ENCODE results near the gene WFDC8. TPM values are rescaled to one million over a fixed set of nuclear protein-coding genes. Genes with fewer than 3 reads are reported as not detected.
"Not testable (repeated sequence)": the region's sequence is repeated elsewhere in the genome, so short reads cannot be mapped to it uniquely, and the experiment has no call there.

Gene WFDC8
- not detected in 2 replicates for total RNA-seq (2014; rRNA removed; shearing (Covaris generic))

- DNase-seq (ENCODE audit: low spot score): no peak
Measured at GRCh38 chr20:45579184-45579583, at the start of gene WFDC8. TSS of gene WFDC8 (minus strand) at chr20:45579284. CDS start at chr20:45579247, 37 bp downstream.

GRCh38 chr20:45626540-45626939 is 47.5 kb upstream of the WFDC8 start:
- DNase-seq (ENCODE audit: low spot score): no peak

- peak; percentile 93 for DNase-seq (ENCODE audit: low spot score)
Measured at GRCh38 chr20:45621593-45621992, 42.5 kb upstream of the WFDC8 start.

GRCh38 chr20:45617591-45617990 is 38.5 kb upstream of the WFDC8 start:
- no peak for DNase-seq (ENCODE audit: low spot score)

GRCh38 chr20:45612314-45612713 is 33.2 kb upstream of the WFDC8 start:
- DNase-seq (ENCODE audit: low spot score): peak; percentile 21

- DNase-seq (ENCODE audit: low spot score): peak; percentile 37
Measured at GRCh38 chr20:45611054-45611453, 32.0 kb upstream of the WFDC8 start.

- no peak for DNase-seq (ENCODE audit: low spot score)
Measured at GRCh38 chr20:45607810-45608209, 28.7 kb upstream of the WFDC8 start.

GRCh38 chr20:45595235-45595634 is 16.2 kb upstream of the WFDC8 start:
- no peak for DNase-seq (ENCODE audit: low spot score)

GRCh38 chr20:45593498-45593897 is 14.4 kb upstream of the WFDC8 start:
- no peak for DNase-seq (ENCODE audit: low spot score)

- peak; percentile 95 for DNase-seq (ENCODE audit: low spot score)
Measured at GRCh38 chr20:45592574-45593189, 13.6 kb upstream of the WFDC8 start.

GRCh38 chr20:45589725-45590124 is 10.6 kb upstream of the WFDC8 start:
- no peak for DNase-seq (ENCODE audit: low spot score)

GRCh38 chr20:45588800-45589199 is 9.7 kb upstream of the WFDC8 start:
- DNase-seq (ENCODE audit: low spot score): no peak

GRCh38 chr20:45585986-45586385 is 6.9 kb upstream of the WFDC8 start:
- DNase-seq (ENCODE audit: low spot score): not testable (repeated sequence)

- DNase-seq (ENCODE audit: low spot score): not testable (repeated sequence)
Measured at GRCh38 chr20:45584294-45584693, 5.2 kb upstream of the WFDC8 start.

- DNase-seq (ENCODE audit: low spot score): no peak
Measured at GRCh38 chr20:45583502-45583901, 4.4 kb upstream of the WFDC8 start.

- DNase-seq (ENCODE audit: low spot score): no peak
Measured at GRCh38 chr20:45581702-45582101, 2.6 kb upstream of the WFDC8 start.

GRCh38 chr20:45578231-45578630 is 853 bp downstream of the WFDC8 start:
- no peak for DNase-seq (ENCODE audit: low spot score)

- no peak for DNase-seq (ENCODE audit: low spot score)
Measured at GRCh38 chr20:45576995-45577394, 2.1 kb downstream of the WFDC8 start.

- no peak for DNase-seq (ENCODE audit: low spot score)
Measured at GRCh38 chr20:45575931-45576330, 3.2 kb downstream of the WFDC8 start.

- not testable (repeated sequence) for DNase-seq (ENCODE audit: low spot score)
Measured at GRCh38 chr20:45569650-45570049, 9.4 kb downstream of the WFDC8 start.

GRCh38 chr20:45564760-45565276 is 14.3 kb downstream of the WFDC8 start:
- no peak for DNase-seq (ENCODE audit: low spot score)

GRCh38 chr20:45555198-45555597 is 23.9 kb downstream of the WFDC8 start:
- DNase-seq (ENCODE audit: low spot score): no peak

- DNase-seq (ENCODE audit: low spot score): peak; percentile 56
Measured at GRCh38 chr20:45552456-45552855, 26.6 kb downstream of the WFDC8 start.

GRCh38 chr20:45550765-45551164 is 28.3 kb downstream of the WFDC8 start:
- no peak for DNase-seq (ENCODE audit: low spot score)

All from HT-29 (cell line).